Measurements from ENCODE around the gene SUPT3H. TPM values are rescaled to one million over a fixed set of nuclear protein-coding genes. Genes with fewer than 3 reads are reported as not detected.

SUPT3H gene
- total and polyA plus RNA-seq, 2 of the 13 experiments (the other 11 are each of a cell fraction or from before 2014, with no cell fraction given) = 11.9 to 36.1 TPM

DNA sequence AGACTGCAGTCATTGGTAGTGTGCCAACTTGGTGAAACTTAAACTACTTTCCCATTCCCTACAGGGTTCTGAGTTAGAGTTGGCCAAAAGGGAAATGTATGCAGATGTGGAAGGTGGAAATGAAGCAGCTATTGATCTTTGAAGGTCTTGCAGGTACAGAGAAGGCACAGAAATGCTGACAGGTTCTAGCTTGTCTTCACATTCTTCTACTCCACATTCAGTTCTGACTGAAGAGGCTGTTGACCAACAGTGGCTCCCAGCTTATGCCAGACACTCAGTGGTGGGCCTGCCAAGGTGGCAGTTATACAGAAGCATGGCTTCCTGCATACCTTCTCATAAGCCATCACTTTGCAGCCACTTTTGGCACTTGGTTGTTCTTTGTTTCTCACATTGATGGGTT lies 566.3 kb downstream of the SUPT3H start (continued):
- TF ChIP-seq, protein P1, sequence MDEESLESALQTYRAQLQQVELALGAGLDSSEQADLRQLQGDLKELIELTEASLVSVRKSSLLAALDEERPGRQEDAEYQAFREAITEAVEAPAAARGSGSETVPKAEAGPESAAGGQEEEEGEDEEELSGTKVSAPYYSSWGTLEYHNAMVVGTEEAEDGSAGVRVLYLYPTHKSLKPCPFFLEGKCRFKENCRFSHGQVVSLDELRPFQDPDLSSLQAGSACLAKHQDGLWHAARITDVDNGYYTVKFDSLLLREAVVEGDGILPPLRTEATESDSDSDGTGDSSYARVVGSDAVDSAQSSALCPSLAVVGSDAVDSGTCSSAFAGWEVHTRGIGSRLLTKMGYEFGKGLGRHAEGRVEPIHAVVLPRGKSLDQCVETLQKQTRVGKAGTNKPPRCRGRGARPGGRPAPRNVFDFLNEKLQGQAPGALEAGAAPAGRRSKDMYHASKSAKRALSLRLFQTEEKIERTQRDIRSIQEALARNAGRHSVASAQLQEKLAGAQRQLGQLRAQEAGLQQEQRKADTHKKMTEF (CRISPR knock-in tag; IDR thresholded peaks at IDR 0.05) = no peak

DNA sequence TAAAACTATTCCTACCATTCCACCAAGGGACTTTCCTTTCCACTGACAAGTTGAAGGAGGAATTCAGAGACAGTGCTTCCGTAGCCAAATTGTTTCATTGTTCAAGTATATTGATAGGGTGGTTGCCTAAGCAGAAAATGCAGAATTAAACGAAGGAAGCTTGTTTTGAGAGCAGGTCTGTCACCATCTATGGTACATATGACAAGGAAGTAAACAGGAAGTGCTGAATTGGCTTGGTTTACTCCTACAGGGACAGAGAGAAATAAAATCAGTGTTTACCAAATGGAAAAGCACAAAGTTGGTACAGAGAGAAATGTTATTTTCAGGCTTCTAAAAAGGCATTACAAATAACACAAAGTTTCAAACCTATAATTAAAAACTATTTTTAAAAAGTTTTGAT lies 568.5 kb downstream of the SUPT3H start:
- no peaks in the 10 kb centered on the region for H4K20me1 ChIP-seq (ENCODE audit: insufficient read depth, low read length)
- in situ Hi-C loops (cut with HindIII; ENCODE audit: extremely low pct_ligation_motif_present, low pct_unique_long_range_greater_than_20kb) = no loop called here
- 61% methylated on average over 2 of the region's 2 CpGs for WGBS (ENCODE audit: low lambda C conversion rate)
- H2AFZ ChIP-seq (ENCODE audit: low read length) = no peak overlapping the region
- no peak for ATAC-seq
- H3K9ac ChIP-seq (ENCODE audit: insufficient read depth, low read depth, low read length) = no peak overlapping the region
- ChIA-PET POLR2A (no interaction called here), CTCF (ENCODE audit: low intra/inter-chr PET ratio, low total read pairs) (no interaction called here)
- FAIRE-seq = no peak
- no peak for DNase-seq (ENCODE audit: low spot score)
- H3K4me2 ChIP-seq (ENCODE audit: low read depth, low read length) = no peak overlapping the region
- no peaks in the 10 kb centered on the region for H3K27me3 ChIP-seq (ENCODE audit: control insufficient read depth in 1 of 2, insufficient read depth in 2 of 2, low read length in 2 of 2)
- no TSS peak for BruUV-seq (replicated peaks)
- no peaks in the 10 kb centered on the region for H3K79me2 ChIP-seq (ENCODE audit: insufficient read depth, low read length)
- intact Hi-C loops (cut with micrococcal nuclease; ENCODE audit: unreplicated experiment) = no loop called here
- H3K9me3 ChIP-seq (ENCODE audit: low read length) = no peaks in the 10 kb centered on the region
- no peaks in the 10 kb centered on the region for H3K36me3 ChIP-seq (replicated peaks in 1 of 2; ENCODE audit: control insufficient read depth in 1 of 2, insufficient read depth in 2 of 2, low read length in 2 of 2)
- H3K4me3 ChIP-seq (replicated peaks in 1 of 3; ENCODE audit: insufficient read depth in 1 of 3, low read depth in 2 of 3, low read length in 3 of 3) = no peak overlapping the region
- H3K4me1 ChIP-seq (ENCODE audit: insufficient read depth, low read length) = peaks cover 7% of the 10 kb centered on the region
- TF ChIP-seq TBP (CRISPR knock-in tag; IDR thresholded peaks at IDR 0.05) = no peak
- no peak overlapping the region for H3K27ac ChIP-seq (ENCODE audit: extremely low read length, insufficient read depth, low read length)

DNA sequence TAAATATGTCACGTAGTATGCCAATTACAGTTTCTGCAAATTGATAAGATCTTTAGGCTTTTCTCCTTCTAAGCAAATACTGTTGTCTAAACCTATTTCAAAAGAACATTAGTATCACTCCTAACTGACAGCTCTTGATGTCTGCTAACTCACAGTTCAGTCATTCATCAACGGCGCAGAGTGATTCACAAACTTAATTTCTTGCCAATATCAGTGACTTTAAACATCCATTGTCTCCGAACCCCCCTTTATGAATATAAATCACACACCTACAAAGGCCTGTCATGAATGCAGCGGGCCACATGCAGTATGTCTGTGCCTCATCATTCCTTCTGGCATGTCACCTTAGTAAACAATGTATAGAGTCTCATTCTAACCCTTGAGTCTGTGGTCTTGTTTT lies 569.6 kb downstream of the SUPT3H start:
- Histone ChIP-seq H3K9me3 (ENCODE audit: low read length) (no peaks in the 10 kb centered on the region), H3K36me3 (replicated peaks in 1 of 2; ENCODE audit: control insufficient read depth in 1 of 2, insufficient read depth in 2 of 2, low read length in 2 of 2) (no peaks in the 10 kb centered on the region), H3K27ac (ENCODE audit: extremely low read length, insufficient read depth, low read length) (no peak overlapping the region), H4K20me1 (ENCODE audit: insufficient read depth, low read length) (no peaks in the 10 kb centered on the region), H3K79me2 (ENCODE audit: insufficient read depth, low read length) (no peaks in the 10 kb centered on the region), H3K4me2 (ENCODE audit: low read depth, low read length) (no peak overlapping the region), H3K9ac (ENCODE audit: insufficient read depth, low read depth, low read length) (no peak overlapping the region), H2AFZ (ENCODE audit: low read length) (no peak overlapping the region), H3K4me3 (replicated peaks in 1 of 3; ENCODE audit: insufficient read depth in 1 of 3, low read depth in 2 of 3, low read length in 3 of 3) (no peak overlapping the region), H3K27me3 (ENCODE audit: control insufficient read depth in 1 of 2, insufficient read depth in 2 of 2, low read length in 2 of 2) (no peaks in the 10 kb centered on the region), H3K4me1 (ENCODE audit: insufficient read depth, low read length) (peaks cover 8% of the 10 kb centered on the region)
- 95% methylated on average over 5 of the region's 5 CpGs for WGBS (ENCODE audit: low lambda C conversion rate)
- ChIA-PET CTCF (ENCODE audit: low intra/inter-chr PET ratio, low total read pairs) (no interaction called here), POLR2A (no interaction called here)
- no TSS peak for BruUV-seq (replicated peaks)
- TF ChIP-seq, protein P2, sequence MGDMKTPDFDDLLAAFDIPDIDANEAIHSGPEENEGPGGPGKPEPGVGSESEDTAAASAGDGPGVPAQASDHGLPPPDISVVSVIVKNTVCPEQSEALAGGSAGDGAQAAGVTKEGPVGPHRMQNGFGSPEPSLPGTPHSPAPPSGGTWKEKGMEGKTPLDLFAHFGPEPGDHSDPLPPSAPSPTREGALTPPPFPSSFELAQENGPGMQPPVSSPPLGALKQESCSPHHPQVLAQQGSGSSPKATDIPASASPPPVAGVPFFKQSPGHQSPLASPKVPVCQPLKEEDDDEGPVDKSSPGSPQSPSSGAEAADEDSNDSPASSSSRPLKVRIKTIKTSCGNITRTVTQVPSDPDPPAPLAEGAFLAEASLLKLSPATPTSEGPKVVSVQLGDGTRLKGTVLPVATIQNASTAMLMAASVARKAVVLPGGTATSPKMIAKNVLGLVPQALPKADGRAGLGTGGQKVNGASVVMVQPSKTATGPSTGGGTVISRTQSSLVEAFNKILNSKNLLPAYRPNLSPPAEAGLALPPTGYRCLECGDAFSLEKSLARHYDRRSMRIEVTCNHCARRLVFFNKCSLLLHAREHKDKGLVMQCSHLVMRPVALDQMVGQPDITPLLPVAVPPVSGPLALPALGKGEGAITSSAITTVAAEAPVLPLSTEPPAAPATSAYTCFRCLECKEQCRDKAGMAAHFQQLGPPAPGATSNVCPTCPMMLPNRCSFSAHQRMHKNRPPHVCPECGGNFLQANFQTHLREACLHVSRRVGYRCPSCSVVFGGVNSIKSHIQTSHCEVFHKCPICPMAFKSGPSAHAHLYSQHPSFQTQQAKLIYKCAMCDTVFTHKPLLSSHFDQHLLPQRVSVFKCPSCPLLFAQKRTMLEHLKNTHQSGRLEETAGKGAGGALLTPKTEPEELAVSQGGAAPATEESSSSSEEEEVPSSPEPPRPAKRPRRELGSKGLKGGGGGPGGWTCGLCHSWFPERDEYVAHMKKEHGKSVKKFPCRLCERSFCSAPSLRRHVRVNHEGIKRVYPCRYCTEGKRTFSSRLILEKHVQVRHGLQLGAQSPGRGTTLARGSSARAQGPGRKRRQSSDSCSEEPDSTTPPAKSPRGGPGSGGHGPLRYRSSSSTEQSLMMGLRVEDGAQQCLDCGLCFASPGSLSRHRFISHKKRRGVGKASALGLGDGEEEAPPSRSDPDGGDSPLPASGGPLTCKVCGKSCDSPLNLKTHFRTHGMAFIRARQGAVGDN (CRISPR knock-in tag; IDR thresholded peaks at IDR 0.05) = no peak
- TF ChIP-seq NR2F1 (CRISPR knock-in tag; IDR thresholded peaks at IDR 0.05) (no peak), ZBTB49 (CRISPR knock-in tag; IDR thresholded peaks at IDR 0.05; ENCODE audit: borderline replicate concordance) (no peak), ZNF251 (CRISPR knock-in tag; IDR thresholded peaks at IDR 0.05) (no peak), ZBTB20 (CRISPR knock-in tag; IDR thresholded peaks at IDR 0.05; ENCODE audit: borderline replicate concordance, low read depth) (no peak)
- intact Hi-C loops (cut with micrococcal nuclease; ENCODE audit: unreplicated experiment) (no loop called here), in situ Hi-C loops (cut with HindIII; ENCODE audit: extremely low pct_ligation_motif_present, low pct_unique_long_range_greater_than_20kb) (no loop called here)
- FAIRE-seq (no peak), ATAC-seq (no peak), DNase-seq (ENCODE audit: low spot score) (no peak)

Measured in HepG2 (cell line).